Adrenal gland (tissue), 5 donors: ENCODE results near the gene IFIT1.
"Not testable (repeated sequence)": the region's sequence is repeated elsewhere in the genome, so short reads cannot be mapped to it uniquely, and the experiment has no call there.

Source experiments
- POLR2A ChIP-seq, 2 donors: fragments of 450-650 bp; IDR thresholded peaks; one replicate each; pipeline ENCODE4 v1.6.1; 2017; ENCODE audit warnings: antibody characterized with exemption in 2 of 2, mild to moderate bottlenecking in 2 of 2, moderate library complexity in 1 of 2
- TF ChIP-seq, protein P1 (sequence below), 6 experiments: fragments of 450-650 bp in 4 of 6; fragments of 200-600 bp in 2 of 6; sonication (generic) in 1 of 6; IDR thresholded peaks; 1 replicate in 5 of 6; 2 replicates in 1 of 6; pipeline versions ENCODE4 v1.5.1 to v1.8.0; 2016 to 2021; ENCODE audit warnings: antibody characterized with exemption in 6 of 6, mild to moderate bottlenecking in 2 of 6, moderate library complexity in 1 of 6
- donor health status: DM: no; HTN: no; CAD: no.

DNA sequence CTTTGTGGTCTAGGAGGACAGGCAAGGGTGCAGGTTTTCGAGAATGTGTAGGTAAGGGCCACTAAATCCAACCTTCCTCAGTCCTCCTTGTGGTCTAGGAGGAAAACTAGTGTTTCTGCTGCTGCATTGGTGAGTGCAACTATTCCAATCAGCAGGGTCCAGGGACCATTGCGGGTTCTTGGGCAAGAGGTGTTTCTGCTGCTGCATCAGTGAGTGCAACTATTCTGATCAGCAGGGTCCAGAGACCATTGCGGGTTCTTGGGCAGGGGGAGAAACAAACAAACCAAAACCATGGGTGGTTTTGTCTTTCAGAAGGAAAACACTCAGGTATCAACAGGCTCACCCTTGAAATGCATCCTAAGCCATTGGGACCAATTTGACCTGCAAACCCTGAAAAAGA is 15.4 kb downstream of the IFIT1 start:
- not testable (repeated sequence) for TF ChIP-seq POLR2A (IDR thresholded peaks at IDR 0.05)
- TF ChIP-seq, protein P1, sequence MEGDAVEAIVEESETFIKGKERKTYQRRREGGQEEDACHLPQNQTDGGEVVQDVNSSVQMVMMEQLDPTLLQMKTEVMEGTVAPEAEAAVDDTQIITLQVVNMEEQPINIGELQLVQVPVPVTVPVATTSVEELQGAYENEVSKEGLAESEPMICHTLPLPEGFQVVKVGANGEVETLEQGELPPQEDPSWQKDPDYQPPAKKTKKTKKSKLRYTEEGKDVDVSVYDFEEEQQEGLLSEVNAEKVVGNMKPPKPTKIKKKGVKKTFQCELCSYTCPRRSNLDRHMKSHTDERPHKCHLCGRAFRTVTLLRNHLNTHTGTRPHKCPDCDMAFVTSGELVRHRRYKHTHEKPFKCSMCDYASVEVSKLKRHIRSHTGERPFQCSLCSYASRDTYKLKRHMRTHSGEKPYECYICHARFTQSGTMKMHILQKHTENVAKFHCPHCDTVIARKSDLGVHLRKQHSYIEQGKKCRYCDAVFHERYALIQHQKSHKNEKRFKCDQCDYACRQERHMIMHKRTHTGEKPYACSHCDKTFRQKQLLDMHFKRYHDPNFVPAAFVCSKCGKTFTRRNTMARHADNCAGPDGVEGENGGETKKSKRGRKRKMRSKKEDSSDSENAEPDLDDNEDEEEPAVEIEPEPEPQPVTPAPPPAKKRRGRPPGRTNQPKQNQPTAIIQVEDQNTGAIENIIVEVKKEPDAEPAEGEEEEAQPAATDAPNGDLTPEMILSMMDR (IDR thresholded peaks at IDR 0.05): not testable (repeated sequence)
